GM10266 (cell line): ENCODE results near the gene CRIP2.

ENCODE experiments used
- DNase-seq: peaks from one replicate; pipeline ENCODE4 v3.0.0; 2012; ENCODE audit errors: extremely low spot score
- TF ChIP-seq, protein P1 (sequence below): IDR thresholded peaks from 2 replicates; pipeline ENCODE4 v1.5.1; 2012; ENCODE audit warnings: mild to moderate bottlenecking, low read depth; ENCODE audit not compliant: control insufficient read depth, insufficient read depth; ENCODE audit errors: missing control alignments

CRIP2 gene

DNA sequence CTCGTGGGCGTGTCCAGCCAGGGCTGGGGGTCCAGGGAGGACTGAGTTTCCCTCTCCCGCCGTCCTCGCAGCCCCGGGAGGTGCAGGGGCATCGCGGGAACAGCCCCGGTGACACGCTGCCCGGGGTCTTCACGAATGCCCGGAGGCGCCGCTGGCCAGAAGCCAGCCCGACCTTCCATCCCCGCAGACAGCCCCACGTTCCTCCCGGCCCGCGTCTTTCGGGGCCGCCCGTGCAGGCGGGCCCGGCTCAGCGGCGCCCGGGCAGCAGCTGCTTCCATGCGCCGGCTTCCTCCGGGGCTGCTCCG is 15.6 kb downstream of the CRIP2 start:
- TF ChIP-seq, protein P1, sequence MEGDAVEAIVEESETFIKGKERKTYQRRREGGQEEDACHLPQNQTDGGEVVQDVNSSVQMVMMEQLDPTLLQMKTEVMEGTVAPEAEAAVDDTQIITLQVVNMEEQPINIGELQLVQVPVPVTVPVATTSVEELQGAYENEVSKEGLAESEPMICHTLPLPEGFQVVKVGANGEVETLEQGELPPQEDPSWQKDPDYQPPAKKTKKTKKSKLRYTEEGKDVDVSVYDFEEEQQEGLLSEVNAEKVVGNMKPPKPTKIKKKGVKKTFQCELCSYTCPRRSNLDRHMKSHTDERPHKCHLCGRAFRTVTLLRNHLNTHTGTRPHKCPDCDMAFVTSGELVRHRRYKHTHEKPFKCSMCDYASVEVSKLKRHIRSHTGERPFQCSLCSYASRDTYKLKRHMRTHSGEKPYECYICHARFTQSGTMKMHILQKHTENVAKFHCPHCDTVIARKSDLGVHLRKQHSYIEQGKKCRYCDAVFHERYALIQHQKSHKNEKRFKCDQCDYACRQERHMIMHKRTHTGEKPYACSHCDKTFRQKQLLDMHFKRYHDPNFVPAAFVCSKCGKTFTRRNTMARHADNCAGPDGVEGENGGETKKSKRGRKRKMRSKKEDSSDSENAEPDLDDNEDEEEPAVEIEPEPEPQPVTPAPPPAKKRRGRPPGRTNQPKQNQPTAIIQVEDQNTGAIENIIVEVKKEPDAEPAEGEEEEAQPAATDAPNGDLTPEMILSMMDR = no peak
- DNase-seq = no peak

DNA sequence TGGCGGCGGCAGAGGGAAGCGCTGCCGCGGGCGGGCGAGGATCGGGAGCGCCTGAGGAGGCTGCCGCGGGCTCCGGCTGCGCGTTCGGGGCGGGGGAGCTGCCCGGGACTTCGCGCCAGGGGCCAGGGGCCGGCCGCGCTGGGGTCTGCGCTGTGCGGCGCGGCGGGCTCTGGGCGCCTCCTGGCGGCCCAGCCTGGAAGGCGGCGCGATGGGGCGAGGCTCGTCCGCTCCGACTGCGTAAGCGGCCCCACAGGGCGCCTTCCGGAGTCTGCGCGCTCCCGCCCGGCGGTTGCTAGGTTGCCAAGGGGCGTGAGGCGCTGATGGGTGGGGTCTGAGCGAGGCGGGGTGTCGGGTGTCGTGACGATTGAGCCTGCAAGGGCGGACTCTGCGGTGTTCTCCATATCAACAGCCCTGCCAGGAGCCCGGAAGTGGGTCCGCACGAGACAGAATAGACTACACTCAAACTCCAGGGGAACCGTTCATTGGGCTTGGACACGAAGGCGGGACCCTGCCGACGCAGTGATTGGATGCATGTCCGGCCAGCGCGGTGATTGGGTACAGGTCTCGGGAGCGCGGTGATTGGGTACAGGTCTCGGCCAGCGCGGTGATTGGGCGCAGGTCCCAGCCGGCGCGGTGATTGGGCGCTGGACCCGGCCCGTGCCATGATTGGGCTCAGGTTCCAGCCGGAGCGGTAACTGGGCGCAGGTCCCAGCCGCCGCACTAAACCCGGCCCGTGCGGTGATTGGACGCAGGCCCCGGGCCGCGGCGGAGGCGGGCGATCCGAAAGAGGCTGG is 16.1 kb downstream of the CRIP2 start, which contains the start of gene TEDC1:
Gene TEDC1, plus strand, starts transcription at position 675 of the 794 bp plus-strand sequence. CDS start 130 bp downstream, outside the sequence.
- peak; percentile 98 for DNase-seq
- TF ChIP-seq, protein P1 = peak; percentile 99

DNA sequence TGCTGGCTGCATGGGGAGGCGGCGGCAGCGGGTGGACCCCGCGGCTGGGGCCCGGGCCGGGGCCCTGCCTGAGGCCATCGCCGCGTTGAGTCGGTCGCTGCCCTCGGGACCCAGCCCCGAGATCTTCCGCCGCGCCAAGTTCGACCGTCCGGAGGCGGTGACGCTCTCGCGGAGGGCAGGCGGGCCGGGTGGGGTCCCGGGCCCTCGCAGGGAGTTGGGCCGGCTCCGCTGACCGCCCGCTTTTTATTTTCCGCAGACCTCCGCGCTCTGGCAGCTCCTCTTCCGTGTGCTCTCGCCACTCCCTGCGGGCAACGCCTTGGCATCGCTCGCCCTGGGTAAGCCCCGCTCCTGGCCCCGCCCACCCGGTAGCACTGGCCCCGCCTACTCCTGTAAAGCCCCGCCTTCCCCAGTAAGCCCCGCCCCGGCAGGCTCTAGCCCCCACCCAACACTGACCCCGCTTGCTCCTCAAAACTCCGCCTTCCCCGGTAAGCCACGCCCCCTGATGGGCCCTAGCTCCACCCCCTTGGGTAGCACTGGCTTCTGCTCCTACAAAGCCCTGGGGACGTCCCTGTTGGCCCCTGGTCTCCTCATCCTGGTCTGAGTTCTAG is 16.8 kb downstream of the CRIP2 start:
- TF ChIP-seq, protein P1 = no peak

DNA sequence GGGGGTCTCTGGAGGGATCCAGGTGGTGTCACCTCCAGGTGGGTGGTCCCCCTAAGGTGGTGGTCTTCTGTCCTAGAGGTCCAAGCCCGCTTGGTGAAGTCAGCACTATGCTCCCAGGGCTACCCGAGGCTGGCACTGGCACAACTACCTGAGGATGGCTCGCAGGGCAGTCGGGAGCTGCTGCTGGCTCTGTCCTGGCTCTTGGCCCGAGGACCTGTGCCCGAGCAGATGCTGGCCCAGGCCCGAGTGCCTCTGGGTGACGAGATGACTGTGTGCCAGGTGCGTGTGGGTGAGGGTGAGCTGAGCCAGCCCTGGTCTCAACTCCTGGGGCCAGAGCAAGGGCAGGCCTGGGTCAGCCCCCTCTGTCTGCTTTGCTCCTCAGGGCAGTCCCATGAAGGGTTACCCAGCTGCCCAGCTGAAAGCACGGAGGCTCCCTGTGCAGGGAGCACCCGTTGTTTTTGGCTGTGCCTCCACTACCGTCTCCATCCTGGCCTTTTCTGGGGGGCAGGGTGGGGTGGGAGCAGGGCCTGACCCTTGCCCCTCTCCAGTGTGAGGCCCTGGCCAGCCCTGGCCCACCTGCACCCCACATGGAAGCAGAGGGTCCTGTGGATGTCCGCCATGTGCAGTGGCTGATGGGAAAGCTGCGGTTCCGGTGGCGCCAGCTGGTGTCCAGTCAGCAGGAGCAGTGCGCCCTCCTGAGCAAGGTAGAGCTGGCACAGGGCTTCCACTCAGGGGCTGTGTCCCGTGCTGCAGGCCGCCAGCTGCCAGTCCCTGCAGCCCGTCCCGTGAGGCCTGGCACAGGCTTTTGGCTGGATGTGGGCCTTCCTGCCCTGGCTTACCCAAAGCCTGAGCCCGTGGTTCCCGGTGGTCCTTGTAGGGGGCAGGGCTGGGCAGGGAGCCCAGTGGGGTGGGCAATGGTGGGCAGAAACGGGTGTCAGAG is 17.7 kb downstream of the CRIP2 start:
- DNase-seq = no peak
- TF ChIP-seq, protein P1 = no peak

More for the DNA sequence above, 16.8 kb downstream of the CRIP2 start:
- peak; percentile 97 for DNase-seq

DNA sequence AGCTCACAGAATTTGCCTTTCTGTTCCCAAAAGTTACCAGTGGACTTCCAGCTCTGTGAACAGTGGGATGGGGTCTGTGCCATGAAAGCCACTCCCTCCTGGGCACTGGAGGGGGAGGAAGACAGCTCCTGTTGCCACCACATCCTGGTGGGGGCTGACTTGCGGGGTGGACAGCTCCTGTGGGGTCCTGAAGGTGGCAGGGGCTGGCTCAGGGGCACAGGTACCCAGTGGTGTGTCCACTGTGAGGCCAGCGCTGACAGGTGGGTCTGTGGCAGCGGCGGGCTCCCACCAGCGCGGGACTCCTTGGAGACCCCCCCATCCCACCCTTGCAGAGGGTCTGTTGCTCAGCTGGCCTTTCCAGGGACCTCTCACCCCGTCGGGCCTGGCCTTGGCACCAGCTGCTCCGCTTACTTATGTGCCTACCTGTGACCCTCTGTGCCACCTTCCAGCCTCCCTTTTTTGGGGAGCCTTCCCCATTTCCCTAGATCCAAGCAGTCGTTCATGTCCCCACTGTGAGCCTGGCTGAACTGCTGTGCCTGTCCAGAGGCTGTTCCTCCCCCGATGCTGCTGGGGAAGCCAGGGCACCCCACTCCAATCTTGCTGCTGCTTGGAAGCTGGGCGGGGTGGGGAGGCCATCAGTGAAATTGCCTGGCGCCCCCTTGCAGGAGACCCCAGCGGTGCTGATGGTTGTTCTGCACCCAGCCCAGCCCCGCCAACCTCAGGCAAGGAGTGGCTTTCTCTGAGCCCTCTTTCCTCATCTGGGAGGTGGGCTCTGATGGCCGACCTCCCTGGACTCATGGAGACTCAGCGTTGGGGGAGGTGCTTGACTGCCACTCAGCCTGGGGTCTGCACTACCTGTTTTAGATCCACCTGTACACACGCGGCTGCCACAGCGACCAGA is 18.6 kb downstream of the CRIP2 start:
- TF ChIP-seq, protein P1 = no peak
- DNase-seq = no peak

DNA sequence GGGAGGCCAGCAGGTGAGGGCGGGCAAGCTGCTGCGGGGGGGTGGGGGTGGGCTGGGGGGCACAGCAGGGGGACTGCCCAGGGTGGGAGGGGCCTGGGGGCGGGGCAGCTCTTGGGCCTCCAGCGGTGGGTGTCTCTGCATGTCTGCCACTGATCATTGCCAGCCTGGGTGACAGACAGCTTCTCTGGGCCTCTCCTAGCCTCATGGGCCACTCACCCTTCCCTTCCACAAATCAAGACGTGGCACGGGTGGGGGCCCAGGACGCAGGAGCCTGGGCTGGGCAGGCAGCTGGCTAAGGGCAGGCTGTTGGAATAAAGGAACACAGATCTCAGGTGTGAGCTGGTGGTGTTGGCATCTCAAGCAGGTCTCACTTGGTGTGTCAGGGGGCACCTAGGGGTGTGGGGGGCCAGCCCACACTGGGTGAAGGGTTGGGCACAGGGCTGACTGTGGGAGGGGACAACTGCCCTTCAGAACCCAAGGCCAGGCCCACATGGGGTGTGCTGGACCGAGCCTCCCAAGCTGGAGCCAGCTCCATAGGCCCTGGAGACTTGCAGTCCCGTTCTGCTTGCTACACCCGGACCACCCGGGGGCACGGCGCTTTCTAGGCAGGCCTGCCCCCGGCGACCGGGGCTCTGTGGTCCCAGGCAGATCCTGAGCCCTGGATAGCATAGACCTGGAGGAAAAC is 19.4 kb downstream of the CRIP2 start:
- DNase-seq = no peak
- TF ChIP-seq, protein P1 = no peak
